ENCODE results near the gene HOXD12.

HOXD12 gene

DNA sequence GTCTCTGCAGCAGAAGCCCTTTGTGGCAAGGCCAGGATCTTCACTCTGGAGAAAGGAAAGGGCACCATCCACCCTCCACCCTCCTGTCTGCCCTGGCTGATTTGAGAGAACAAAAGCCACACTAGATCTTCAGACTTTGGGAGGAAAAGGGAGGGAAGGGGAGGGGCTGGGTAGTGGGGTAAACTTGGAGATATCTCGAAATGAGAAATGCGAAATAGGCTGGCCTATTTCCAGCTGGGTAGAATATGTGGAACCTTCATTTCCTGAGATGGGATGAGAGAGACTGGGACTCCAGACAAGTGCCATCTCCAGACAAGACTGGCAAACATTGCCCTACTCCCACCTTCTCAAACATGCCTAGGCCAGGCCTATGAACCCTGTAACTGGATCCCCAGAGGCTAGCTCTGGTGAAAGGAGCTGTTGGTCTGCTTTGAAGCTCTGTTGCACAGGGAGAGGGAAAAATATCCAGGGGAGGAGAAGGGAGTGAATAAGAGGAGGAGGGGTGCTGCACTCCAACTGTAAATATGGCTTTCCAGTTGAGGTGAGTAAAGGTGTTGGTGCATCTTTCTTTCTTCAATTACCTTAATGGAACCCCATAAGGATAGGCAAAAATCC is 1.7 kb downstream of the HOXD12 start:
- no peak overlapping the region for H3K27ac ChIP-seq (ENCODE audit: low read depth in 2 of 2, low read length in 2 of 2)
- no peak overlapping the region for H3K9ac ChIP-seq (ENCODE audit: low read depth in 1 of 2, low read length in 2 of 2)
- no peaks in the 10 kb centered on the region for H3K9me3 ChIP-seq (ENCODE audit: control insufficient read depth in 2 of 2, low read length in 2 of 2)
- peaks cover 83 to 85% of the 10 kb centered on the region in 2 donors for H3K27me3 ChIP-seq (ENCODE audit: control insufficient read depth in 2 of 2, insufficient read depth in 2 of 2, low read length in 2 of 2)
- no peak overlapping the region for H3K4me3 ChIP-seq (ENCODE audit: low read length in 2 of 2)
- H3K4me1 ChIP-seq (ENCODE audit: control insufficient read depth in 2 of 2, insufficient read depth in 2 of 2, low read length in 2 of 2) = peaks cover 0 to 16% of the 10 kb centered on the region in 2 donors
- H3K36me3 ChIP-seq (ENCODE audit: control insufficient read depth in 2 of 2, insufficient read depth in 2 of 2, low read length in 2 of 2) = no peaks in the 10 kb centered on the region

DNA sequence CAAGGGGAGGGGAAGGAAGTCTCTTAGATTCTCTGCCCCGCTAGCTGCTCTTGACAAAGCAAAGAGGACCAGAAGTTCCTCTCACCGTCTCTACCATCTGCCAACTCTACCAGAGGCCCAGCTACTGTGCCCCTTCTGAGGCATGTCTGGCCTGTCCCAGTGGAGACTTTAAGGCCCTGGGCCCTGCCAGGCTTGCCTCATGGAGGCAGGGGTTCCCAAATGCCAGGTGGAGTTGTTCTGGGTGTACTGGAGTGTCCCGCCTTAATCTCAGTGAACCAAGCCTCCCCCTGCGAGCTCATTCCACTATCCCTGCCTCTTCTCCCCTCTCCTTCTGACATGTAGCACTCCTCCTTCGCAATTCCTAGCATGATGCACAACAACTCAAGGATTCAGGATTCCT is 2.2 kb downstream of the HOXD12 start:
- Histone ChIP-seq H3K27me3 (ENCODE audit: control insufficient read depth in 2 of 2, insufficient read depth in 2 of 2, low read length in 2 of 2) (peaks cover 80 to 81% of the 10 kb centered on the region in 2 donors), H3K4me1 (ENCODE audit: control insufficient read depth in 2 of 2, insufficient read depth in 2 of 2, low read length in 2 of 2) (peaks cover 0 to 12% of the 10 kb centered on the region in 2 donors), H3K9me3 (ENCODE audit: control insufficient read depth in 2 of 2, low read length in 2 of 2) (no peaks in the 10 kb centered on the region), H3K9ac (ENCODE audit: low read depth in 1 of 2, low read length in 2 of 2) (no peak overlapping the region), H3K4me3 (ENCODE audit: low read length in 2 of 2) (no peak overlapping the region), H3K36me3 (ENCODE audit: control insufficient read depth in 2 of 2, insufficient read depth in 2 of 2, low read length in 2 of 2) (no peaks in the 10 kb centered on the region), H3K27ac (ENCODE audit: low read depth in 2 of 2, low read length in 2 of 2) (no peak overlapping the region)

DNA sequence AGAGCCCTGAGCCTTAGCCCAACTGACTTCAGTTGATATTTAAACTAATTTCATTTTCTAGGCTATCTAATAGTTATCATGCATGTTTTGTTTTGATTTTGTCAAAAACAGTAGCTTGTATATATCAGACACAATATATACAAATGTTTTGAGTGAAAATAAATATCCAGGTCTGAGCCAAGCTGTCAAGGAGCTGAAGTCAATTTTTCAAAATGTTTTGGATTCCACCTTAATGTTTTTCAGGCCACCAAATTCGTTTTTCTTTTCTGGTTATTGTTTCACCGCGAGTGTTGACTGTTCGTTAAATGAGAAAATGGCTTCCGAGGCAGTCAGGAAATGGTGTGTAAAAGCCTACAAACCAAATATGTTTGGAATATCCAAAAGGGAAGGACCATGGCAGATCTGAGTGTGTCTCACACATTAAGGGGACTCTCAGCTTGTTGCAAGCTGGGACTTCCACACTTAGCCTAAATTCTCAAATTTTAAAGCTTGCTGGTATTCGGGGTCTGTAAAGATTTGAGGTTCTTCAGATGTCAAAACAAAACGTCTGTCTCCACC is 2.8 kb downstream of the HOXD12 start:
- no peaks in the 10 kb centered on the region for H3K9me3 ChIP-seq (ENCODE audit: control insufficient read depth in 2 of 2, low read length in 2 of 2)
- no peak overlapping the region for H3K4me3 ChIP-seq (ENCODE audit: low read length in 2 of 2)
- peaks cover 3 to 6% of the 10 kb centered on the region in 2 donors for H3K4me1 ChIP-seq (ENCODE audit: control insufficient read depth in 2 of 2, insufficient read depth in 2 of 2, low read length in 2 of 2)
- H3K27ac ChIP-seq (ENCODE audit: low read depth in 2 of 2, low read length in 2 of 2) = no peak overlapping the region
- H3K27me3 ChIP-seq (ENCODE audit: control insufficient read depth in 2 of 2, insufficient read depth in 2 of 2, low read length in 2 of 2) = peaks cover 79 to 81% of the 10 kb centered on the region in 2 donors
- no peak overlapping the region for H3K9ac ChIP-seq (ENCODE audit: low read depth in 1 of 2, low read length in 2 of 2)
- H3K36me3 ChIP-seq (ENCODE audit: control insufficient read depth in 2 of 2, insufficient read depth in 2 of 2, low read length in 2 of 2) = no peaks in the 10 kb centered on the region

DNA sequence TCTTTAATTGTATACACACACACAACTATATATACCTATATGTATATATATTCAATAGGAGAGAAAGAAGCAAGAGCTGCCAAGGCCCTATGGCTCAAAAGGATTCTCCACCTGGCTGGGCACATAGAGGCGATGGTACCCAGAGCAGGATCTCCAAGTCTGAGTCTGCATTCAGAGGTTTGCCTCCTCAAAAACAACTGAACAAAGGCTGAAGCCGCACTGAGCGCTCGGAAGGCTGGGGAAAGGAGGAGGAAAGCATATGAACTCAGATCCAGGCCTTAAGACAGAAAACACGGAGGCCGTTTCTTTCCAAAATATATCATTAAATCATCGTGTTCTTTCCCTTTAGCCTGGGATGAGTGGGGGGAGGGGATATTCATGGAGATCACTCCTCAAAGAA is 3.6 kb downstream of the HOXD12 start:
- peaks cover 0 to 3% of the 10 kb centered on the region in 2 donors for H3K4me1 ChIP-seq (ENCODE audit: control insufficient read depth in 2 of 2, insufficient read depth in 2 of 2, low read length in 2 of 2)
- H3K9me3 ChIP-seq (ENCODE audit: control insufficient read depth in 2 of 2, low read length in 2 of 2) = no peaks in the 10 kb centered on the region
- peaks cover 71 to 75% of the 10 kb centered on the region in 2 donors for H3K27me3 ChIP-seq (ENCODE audit: control insufficient read depth in 2 of 2, insufficient read depth in 2 of 2, low read length in 2 of 2)
- no peaks in the 10 kb centered on the region for H3K36me3 ChIP-seq (ENCODE audit: control insufficient read depth in 2 of 2, insufficient read depth in 2 of 2, low read length in 2 of 2)
- H3K27ac ChIP-seq (ENCODE audit: low read depth in 2 of 2, low read length in 2 of 2) = no peak overlapping the region
- H3K9ac ChIP-seq (ENCODE audit: low read depth in 1 of 2, low read length in 2 of 2) = no peak overlapping the region
- H3K4me3 ChIP-seq (ENCODE audit: low read length in 2 of 2) = no peak overlapping the region

DNA sequence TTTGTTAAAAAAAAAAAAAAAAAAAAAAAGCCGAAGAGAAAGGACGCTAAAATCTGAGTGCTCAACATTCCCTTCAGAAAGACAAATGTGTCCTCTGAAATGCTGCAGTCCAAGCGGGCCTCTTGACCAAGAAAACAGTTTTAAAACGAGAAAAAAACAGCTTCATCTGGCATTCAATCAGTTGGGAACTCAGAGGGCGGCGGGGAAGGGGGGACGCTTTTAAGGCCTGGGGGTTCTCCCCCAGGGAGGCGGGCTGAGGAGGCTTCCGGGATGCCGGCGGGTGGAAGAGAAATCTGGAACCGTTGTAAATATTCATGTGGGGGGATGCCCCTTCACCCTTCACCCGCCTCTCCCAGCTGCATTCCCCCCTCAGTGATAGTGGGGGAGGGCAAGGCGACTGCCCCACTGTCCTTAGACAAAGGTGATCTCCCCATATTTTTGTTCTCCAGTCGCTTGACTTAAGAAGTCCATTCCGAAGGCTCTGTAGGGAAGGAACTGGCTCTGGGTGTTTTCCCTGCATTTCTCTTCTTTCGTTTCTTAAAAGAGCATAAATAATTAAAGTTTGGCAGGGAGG is 4.2 kb downstream of the HOXD12 start:
- H3K4me3 ChIP-seq (ENCODE audit: low read length in 2 of 2) = peak overlapping the region; percentile 41 to 45
- H3K9me3 ChIP-seq (ENCODE audit: control insufficient read depth in 2 of 2, low read length in 2 of 2) = no peaks in the 10 kb centered on the region
- H3K9ac ChIP-seq (ENCODE audit: low read depth in 1 of 2, low read length in 2 of 2) = peak overlapping the region in 1 of 2 donors; percentile 51
- H3K27me3 ChIP-seq (ENCODE audit: control insufficient read depth in 2 of 2, insufficient read depth in 2 of 2, low read length in 2 of 2) = peaks cover 68 to 73% of the 10 kb centered on the region in 2 donors
- H3K27ac ChIP-seq (ENCODE audit: low read depth in 2 of 2, low read length in 2 of 2) = peak overlapping the region in 1 of 2 donors; percentile 73
- peaks cover 0 to 3% of the 10 kb centered on the region in 2 donors for H3K4me1 ChIP-seq (ENCODE audit: control insufficient read depth in 2 of 2, insufficient read depth in 2 of 2, low read length in 2 of 2)
- no peaks in the 10 kb centered on the region for H3K36me3 ChIP-seq (ENCODE audit: control insufficient read depth in 2 of 2, insufficient read depth in 2 of 2, low read length in 2 of 2)

DNA sequence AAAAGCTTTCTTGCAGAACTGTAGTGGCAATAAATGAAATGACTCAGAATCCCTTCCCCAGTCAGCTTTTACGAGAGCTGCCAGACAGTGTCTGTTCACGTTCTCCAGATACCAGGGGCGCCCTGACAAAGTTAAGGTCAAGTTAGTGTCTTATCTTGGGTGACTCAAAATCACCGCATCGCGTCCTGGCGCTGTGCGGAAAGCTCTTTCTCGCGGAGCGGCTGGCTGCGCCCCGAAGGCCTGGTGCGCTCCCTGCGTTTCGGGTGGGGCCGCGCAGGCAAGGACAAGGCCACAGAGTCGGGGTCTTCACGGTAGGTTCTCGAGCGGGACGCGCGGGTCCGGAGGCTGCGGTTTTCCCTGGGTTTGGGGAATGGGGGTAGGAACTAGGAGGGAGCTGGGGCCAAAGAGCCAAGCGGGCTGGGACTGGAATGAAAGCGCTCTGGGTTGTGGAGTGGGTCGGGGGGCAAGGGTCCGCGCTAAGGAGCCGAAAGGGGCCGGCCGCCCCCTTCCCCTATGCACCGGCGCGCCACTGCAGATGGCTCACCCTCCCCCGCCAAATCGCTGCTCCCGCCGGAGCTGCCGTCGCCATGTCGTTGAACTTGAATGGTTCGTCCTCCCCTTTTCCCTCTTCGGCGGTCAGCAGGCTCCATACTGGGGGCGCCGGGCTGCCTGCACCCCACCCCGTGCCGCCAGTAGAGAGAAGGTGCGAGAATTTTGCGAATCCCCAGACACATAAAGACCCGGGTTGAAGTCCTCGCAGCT is 4.9 kb downstream of the HOXD12 start:
- Histone ChIP-seq H3K9me3 (ENCODE audit: control insufficient read depth in 2 of 2, low read length in 2 of 2) (no peaks in the 10 kb centered on the region), H3K4me3 (ENCODE audit: low read length in 2 of 2) (peak overlapping the region; percentile 41 to 45), H3K27ac (ENCODE audit: low read depth in 2 of 2, low read length in 2 of 2) (peak overlapping the region; percentile 43 to 73), H3K9ac (ENCODE audit: low read depth in 1 of 2, low read length in 2 of 2) (peak overlapping the region in 1 of 2 donors; percentile 51), H3K36me3 (ENCODE audit: control insufficient read depth in 2 of 2, insufficient read depth in 2 of 2, low read length in 2 of 2) (no peaks in the 10 kb centered on the region), H3K4me1 (ENCODE audit: control insufficient read depth in 2 of 2, insufficient read depth in 2 of 2, low read length in 2 of 2) (peaks cover 0 to 3% of the 10 kb centered on the region in 2 donors), H3K27me3 (ENCODE audit: control insufficient read depth in 2 of 2, insufficient read depth in 2 of 2, low read length in 2 of 2) (peaks cover 68 to 73% of the 10 kb centered on the region in 2 donors)

DNA sequence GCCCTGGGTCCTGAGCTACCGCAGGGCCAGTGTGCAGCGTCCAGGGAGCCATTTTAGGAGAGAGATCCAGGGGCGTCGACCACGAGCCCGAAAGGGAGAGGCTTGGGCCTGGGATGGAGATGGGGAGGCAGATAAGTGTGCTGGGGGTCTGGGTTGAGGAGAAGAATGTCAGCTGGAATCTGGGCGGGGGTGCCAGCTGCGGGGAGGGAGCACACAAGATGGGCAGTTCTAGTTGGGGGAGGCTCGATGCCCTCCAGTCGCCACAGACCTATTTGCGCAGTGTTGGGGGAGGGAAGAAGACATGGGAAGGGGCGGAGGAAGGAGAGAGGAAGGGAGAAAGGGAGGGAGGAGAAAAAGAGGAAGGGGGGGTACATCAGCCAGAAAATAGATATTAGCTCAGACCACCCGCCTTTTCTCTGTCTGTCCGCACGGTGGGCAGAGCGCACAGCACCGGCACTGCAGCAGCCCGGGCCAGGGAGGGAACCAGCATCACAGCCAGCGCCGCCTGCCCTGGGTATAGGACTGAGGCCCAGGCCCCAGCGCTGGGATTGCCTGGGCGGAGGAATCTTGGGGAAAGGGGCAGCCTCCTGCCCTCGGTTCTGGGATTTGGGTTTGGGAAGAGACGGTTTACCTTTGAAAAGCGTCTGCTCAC is 5.6 kb downstream of the HOXD12 start:
- Histone ChIP-seq H3K9ac (ENCODE audit: low read depth in 1 of 2, low read length in 2 of 2) (peak overlapping the region in 1 of 2 donors; percentile 51), H3K9me3 (ENCODE audit: control insufficient read depth in 2 of 2, low read length in 2 of 2) (no peaks in the 10 kb centered on the region), H3K4me1 (ENCODE audit: control insufficient read depth in 2 of 2, insufficient read depth in 2 of 2, low read length in 2 of 2) (peaks cover 0 to 3% of the 10 kb centered on the region in 2 donors), H3K27me3 (ENCODE audit: control insufficient read depth in 2 of 2, insufficient read depth in 2 of 2, low read length in 2 of 2) (peaks cover 69 to 75% of the 10 kb centered on the region in 2 donors), H3K4me3 (ENCODE audit: low read length in 2 of 2) (peak overlapping the region; percentile 41 to 45), H3K27ac (ENCODE audit: low read depth in 2 of 2, low read length in 2 of 2) (peak overlapping the region; percentile 43 to 73), H3K36me3 (ENCODE audit: control insufficient read depth in 2 of 2, insufficient read depth in 2 of 2, low read length in 2 of 2) (no peaks in the 10 kb centered on the region)

DNA sequence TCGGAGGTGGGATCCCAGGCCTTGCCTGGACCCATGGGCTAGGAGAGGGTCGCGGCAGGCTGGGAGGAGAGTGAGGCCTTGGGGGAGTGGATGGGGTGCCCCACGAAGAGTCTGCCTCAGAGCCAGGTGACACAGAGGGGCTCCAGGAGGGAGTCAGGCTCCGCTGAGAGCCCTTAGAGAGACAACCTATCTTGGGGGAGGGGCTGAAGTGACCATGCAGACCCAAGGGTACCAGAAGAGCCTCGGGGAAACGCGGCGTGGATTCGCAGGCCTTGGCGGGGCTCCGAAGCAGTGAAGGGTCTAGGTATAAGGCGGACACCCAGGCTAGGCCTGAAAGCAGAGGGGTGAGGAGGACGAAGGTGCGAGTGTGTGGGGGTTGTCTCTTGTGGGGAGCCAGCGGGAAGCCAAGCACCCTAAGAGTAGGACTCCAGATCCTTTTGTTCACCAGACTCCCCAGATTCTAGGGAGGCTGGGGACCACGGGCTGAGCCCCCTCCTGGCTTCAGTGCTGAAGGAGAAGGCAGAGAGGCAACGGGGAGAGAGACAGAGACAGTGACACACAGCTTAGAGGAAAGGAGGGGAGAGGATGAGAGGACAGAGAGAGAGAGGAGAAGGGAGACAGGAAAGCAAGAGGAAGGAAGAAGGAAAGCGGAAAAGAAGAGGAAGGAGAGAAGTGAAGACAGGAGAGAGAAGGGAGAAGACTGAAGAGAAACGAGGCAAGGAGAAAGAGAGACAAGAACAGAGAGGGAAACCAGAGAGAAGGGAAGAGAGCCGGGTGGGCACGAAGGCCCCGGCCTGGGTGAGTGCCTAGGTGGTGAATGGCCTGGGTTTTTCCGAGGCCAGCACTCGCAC is 6.4 kb downstream of the HOXD12 start:
- no peaks in the 10 kb centered on the region for H3K9me3 ChIP-seq (ENCODE audit: control insufficient read depth in 2 of 2, low read length in 2 of 2)
- peak overlapping the region; percentile 38 to 73 for H3K27ac ChIP-seq (ENCODE audit: low read depth in 2 of 2, low read length in 2 of 2)
- peak overlapping the region in 1 of 2 donors; percentile 2 for H3K9ac ChIP-seq (ENCODE audit: low read depth in 1 of 2, low read length in 2 of 2)
- peaks cover 72 to 75% of the 10 kb centered on the region in 2 donors for H3K27me3 ChIP-seq (ENCODE audit: control insufficient read depth in 2 of 2, insufficient read depth in 2 of 2, low read length in 2 of 2)
- H3K36me3 ChIP-seq (ENCODE audit: control insufficient read depth in 2 of 2, insufficient read depth in 2 of 2, low read length in 2 of 2) = no peaks in the 10 kb centered on the region
- peaks cover 0 to 3% of the 10 kb centered on the region in 2 donors for H3K4me1 ChIP-seq (ENCODE audit: control insufficient read depth in 2 of 2, insufficient read depth in 2 of 2, low read length in 2 of 2)
- H3K4me3 ChIP-seq (ENCODE audit: low read length in 2 of 2) = peak overlapping the region; percentile 3 to 45
